ENCODE measurements around the gene SPTB.

The SPTB gene

DNA sequence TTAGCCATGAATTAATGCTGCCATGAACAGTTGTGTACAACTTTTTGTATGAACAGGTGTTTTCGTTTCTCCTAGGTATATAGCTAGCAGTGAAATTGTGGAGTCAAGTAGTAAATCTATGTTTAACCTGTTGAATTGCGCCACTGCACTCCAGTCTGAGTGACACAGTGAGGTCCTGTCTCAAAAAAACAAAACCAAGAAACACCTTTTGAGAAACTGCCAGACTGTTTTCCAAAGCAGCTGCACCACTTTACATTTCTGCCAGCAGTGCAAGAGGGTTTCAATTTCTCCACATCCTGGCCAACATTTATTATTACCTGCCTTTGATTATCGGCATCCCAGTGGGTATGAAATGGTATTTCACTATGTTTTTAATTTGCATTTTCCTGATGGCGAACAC, 178.8 kb downstream of the SPTB start:
- DNase-seq (ENCODE audit: insufficient read length, low spot score), result no peak
- no peak for TF ChIP-seq POLR2A (IDR thresholded peaks at IDR 0.05; ENCODE audit: low read depth, low read length)
- no peak for FAIRE-seq

DNA sequence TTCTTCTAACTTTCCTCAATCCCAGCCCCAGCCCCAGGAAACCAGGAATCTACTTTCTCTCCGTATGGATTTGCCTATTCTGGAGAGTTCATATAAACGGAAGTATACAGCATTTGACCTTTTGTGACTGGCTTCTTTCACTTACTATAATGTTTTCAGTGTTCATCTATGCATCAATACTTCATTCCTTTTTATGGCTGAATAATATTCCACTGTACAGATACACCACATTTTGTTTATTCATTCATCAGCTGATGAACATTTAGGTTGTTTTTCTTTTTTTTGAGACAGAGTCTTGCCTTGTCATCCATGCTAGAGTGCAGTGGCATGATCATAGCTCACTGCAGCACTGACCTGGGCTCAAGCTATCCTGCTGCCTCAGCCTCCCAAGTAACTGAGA, 179.4 kb downstream of the SPTB start:
- TF ChIP-seq POLR2A (IDR thresholded peaks at IDR 0.05; ENCODE audit: low read depth, low read length), result no peak
- FAIRE-seq (no peak), DNase-seq (ENCODE audit: insufficient read length, low spot score) (no peak)

DNA sequence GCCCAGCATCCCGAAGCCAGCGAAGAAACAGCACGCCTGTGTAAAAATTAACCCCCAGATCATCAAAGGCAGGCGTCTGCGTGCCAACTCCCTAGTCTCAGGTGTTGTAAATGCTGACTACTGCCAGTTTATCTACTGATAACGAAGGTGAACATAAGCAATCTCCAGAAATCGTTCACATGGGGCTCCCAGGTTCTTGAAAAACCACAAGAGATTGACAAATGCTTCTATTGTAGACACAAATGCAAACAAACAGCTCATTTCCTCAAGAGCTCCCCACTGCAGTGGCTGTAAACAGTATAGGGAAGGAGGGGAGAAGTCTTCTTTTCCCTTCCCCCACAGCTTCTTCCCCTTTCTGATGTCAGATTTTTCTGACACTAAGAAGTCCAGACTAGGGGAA, 180.8 kb downstream of the SPTB start:
- no peak for FAIRE-seq
- TF ChIP-seq POLR2A (IDR thresholded peaks at IDR 0.05; ENCODE audit: low read depth, low read length), result no peak
- DNase-seq (ENCODE audit: insufficient read length, low spot score), result no peak

DNA sequence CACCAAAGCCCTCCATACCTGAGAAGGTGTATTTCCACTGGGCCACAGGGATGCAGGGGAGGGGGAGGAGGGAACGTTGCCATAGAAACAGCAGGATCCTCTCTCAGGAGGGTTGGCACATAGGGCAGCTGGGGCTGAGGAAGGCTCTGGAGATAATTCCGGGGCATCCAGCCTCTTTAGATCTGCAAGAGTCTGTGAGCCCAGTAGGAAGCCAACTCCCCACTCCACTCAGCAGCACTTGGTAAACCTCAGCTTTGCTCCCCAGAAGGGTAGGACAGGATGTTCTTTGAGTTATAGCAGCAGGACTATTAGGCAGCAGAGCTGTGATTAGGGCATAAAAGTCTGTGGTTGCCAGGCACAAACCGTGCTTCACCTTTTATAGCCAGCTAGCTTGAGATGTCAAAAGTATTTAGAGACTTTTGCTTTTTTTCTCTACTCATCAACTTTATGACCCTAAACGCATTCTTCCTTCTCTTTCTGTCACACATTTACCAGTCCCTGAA, 183.3 kb downstream of the SPTB start:
- DNase-seq (ENCODE audit: insufficient read length, low spot score) (no peak), FAIRE-seq (no peak)
- TF ChIP-seq POLR2A (IDR thresholded peaks at IDR 0.05; ENCODE audit: low read depth, low read length), result no peak
